Putamen (tissue), 1 donor: ENCODE measurements around the gene SMG9.
"Not testable (repeated sequence)": the region's sequence is repeated elsewhere in the genome, so short reads cannot be mapped to it uniquely, and the experiment has no call there.

Experiments
- DNase-seq: peaks from one replicate; pipeline ENCODE4 v3.0.0-alpha.2; 2016; ENCODE audit warnings: low spot score

Gene SMG9

DNA sequence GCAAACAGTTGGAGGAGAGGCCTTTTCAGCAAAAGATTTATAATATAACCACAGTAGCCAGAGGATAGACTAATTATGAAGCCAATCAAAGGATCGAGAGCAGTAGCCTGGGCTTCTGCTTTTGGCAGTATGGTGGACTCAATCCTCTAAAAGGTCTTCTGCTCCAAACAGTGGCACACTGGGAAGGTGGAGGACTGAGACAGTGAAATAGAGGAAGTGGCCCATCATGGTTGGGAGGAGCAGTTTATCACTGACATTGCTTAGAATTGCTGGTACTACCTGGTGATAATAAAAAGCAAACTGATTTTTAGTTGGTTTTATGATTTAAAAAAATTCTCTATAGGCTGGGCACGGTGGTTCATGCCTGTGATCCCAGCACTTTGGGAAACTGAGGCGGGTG is 63.9 kb downstream of the SMG9 start:
- no peak for DNase-seq

- no peak for DNase-seq
Observed at GRCh38 chr19:43690444-43690843, 64.3 kb downstream of the SMG9 start.

- DNase-seq: no peak
Observed at GRCh38 chr19:43688059-43688701, 66.6 kb downstream of the SMG9 start.

- no peak for DNase-seq
Observed at GRCh38 chr19:43687660-43687997, 67.1 kb downstream of the SMG9 start.

DNA sequence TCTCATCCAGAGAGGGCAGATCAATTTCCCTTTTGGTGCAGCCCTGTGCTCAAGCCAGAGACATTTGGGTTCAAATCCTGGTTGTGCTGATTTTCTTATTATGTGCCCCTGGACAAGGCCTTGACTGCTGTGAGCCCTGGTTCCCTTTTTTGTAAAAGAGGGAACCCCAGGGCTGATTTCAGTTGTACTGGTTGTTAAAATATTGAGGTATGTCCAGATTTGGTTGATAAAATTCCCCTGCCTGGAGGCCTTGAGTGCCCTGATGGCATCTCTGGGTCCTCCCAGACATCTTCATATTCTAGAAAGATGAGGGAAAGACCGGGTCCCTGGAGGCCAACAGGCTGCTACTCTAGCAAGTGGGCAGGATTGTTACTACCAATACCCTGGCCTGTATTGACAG is 70.4 kb downstream of the SMG9 start:
- DNase-seq: no peak

GRCh38 chr19:43683905-43684304 is 70.9 kb downstream of the SMG9 start:
- no peak for DNase-seq

GRCh38 chr19:43682824-43683661 is 71.7 kb downstream of the SMG9 start:
- DNase-seq: no peak

GRCh38 chr19:43682269-43682668 is 72.5 kb downstream of the SMG9 start:
- DNase-seq: not testable (repeated sequence)

DNA sequence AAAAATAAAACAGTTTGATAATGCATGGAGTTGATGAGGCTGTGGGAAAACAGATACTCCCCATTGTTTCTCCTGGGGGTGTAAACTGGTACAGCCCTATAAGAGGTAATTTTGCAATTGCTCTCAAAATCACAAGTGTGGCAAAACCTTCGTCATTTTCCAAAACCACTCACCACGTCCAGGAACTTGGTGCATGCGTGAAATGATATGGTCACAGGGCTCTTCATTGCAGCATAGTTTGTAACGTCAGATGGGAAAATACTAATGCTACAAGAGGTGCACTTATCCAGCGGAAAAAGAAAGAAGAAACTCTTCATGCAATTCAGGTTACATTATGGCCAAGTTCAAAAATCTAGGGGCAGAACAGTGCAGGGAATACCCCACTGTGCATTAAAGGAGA is 72.9 kb downstream of the SMG9 start:
- no peak for DNase-seq

DNA sequence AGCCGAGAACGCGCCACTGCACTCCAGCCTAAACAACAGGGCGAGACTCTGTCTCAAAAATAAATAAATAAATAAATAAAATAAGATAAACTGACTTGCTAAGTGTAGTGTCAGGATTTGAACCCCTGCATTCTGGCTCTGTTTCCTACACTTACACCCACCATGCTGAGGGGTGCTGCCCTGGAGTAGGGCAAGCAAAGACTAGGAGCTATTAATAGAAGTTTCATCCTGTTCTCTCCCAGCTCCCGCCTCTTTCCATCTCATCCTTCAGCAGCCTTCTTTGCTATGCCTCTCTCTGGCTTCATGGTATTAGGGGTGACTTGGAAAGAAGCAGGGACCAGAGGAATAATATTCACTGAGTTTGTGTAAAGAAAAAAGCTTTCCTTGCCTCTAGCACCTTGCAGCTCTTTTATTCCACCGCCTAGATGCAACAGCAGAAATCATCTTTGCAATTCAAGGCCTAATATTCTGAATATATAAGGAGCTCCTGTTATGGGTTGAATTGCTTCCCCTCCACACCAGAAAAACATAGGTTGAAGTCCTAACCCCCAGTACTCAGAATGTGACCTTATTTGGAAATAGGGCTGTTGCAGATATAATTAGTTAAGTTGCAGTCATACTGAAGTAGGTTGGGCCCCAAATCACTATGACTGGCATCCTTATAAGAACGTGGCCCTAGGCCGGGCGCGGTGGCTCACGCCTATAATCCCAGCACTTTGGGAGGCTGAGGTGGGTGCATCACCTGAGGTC is 76.1 kb downstream of the SMG9 start:
- peak; percentile 53 for DNase-seq
